Breast epithelium (tissue), 3 donors: ENCODE data around the gene GPR158.

Experiments used
- POLR2A ChIP-seq: fragments of 450-650 bp; IDR thresholded peaks from one replicate; pipeline ENCODE4 v1.6.1; 2016; ENCODE audit warnings: antibody characterized with exemption, mild to moderate bottlenecking, moderate library complexity
- POLR2AphosphoS5 ChIP-seq, 3 donors: sonication (generic); formaldehyde crosslinking; IDR thresholded peaks; one replicate each; pipeline ENCODE4 v1.6.1; 2017; ENCODE audit warnings: antibody characterized with exemption in 3 of 3
- TF ChIP-seq, protein P1 (sequence below), 3 donors: fragments of 450-650 bp; IDR thresholded peaks; one replicate each; pipeline ENCODE4 v1.5.1; 2016 to 2017; ENCODE audit warnings: antibody characterized with exemption in 3 of 3, mild to moderate bottlenecking in 3 of 3, moderate library complexity in 3 of 3

- TF ChIP-seq, protein P1, sequence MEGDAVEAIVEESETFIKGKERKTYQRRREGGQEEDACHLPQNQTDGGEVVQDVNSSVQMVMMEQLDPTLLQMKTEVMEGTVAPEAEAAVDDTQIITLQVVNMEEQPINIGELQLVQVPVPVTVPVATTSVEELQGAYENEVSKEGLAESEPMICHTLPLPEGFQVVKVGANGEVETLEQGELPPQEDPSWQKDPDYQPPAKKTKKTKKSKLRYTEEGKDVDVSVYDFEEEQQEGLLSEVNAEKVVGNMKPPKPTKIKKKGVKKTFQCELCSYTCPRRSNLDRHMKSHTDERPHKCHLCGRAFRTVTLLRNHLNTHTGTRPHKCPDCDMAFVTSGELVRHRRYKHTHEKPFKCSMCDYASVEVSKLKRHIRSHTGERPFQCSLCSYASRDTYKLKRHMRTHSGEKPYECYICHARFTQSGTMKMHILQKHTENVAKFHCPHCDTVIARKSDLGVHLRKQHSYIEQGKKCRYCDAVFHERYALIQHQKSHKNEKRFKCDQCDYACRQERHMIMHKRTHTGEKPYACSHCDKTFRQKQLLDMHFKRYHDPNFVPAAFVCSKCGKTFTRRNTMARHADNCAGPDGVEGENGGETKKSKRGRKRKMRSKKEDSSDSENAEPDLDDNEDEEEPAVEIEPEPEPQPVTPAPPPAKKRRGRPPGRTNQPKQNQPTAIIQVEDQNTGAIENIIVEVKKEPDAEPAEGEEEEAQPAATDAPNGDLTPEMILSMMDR (IDR thresholded peaks at IDR 0.05): no peak
- TF ChIP-seq POLR2AphosphoS5 (IDR thresholded peaks at IDR 0.05) (no peak), POLR2A (no peak)
Observed at GRCh38 chr10:25257646-25258045, 82.8 kb downstream of the GPR158 start.
